PC-9 (cell line): Measurements from ENCODE around the gene NPHS1. TPM values are rescaled to one million over a fixed set of nuclear protein-coding genes. Genes with fewer than 3 reads are reported as not detected.
"Not testable (repeated sequence)": the region's sequence is repeated elsewhere in the genome, so short reads cannot be mapped to it uniquely, and the experiment has no call there.

ENCODE experiments used
- BruUV-seq: library from RNA; stranded (reverse); fragments of 400-500 nt; replicated peaks from 2 replicates; lab custom pipeline; 2021; lab: Mats Ljungman, UMichigan
- CTCF ChIA-PET: fragments of 300-600 bp; sonication (Branson Sonifier 250); formaldehyde crosslinking; loops from one replicate; lab custom pipeline; 2022; ENCODE audit warnings: antibody characterized with exemption; lab: Charles Lee
- POLR2A ChIA-PET: fragments of 300-600 bp; sonication (Branson Sonifier 250); formaldehyde crosslinking; loops from one replicate; lab custom pipeline; 2022; ENCODE audit warnings: antibody characterized with exemption; ENCODE audit not compliant: unreplicated experiment; lab: Charles Lee
- DNase-seq, 2 experiments: peaks; one replicate each; pipeline versions ENCODE4 v3.0.0 to v3.0.0-alpha.2; 2015 to 2022; ENCODE audit warnings: mixed read lengths in 1 of 2
- H2AFZ ChIP-seq: fragments of 200-600 bp; sonication (generic); 2 replicates; pipeline ENCODE4 v1.8.1; 2017; ENCODE audit warnings: antibody characterized with exemption
- H3F3A ChIP-seq: fragments of 200-600 bp; sonication (generic); 2 replicates; pipeline ENCODE4 v1.8.1; 2017; ENCODE audit warnings: antibody characterized with exemption, mild to moderate bottlenecking, low read depth; ENCODE audit not compliant: insufficient read depth
- H3K27ac ChIP-seq: fragments of 200-600 bp; sonication (generic); 2 replicates; pipeline ENCODE4 v1.6.1; 2016; ENCODE audit warnings: mixed run types
- H3K27me3 ChIP-seq: fragments of 200-600 bp; sonication (generic); 2 replicates; pipeline ENCODE4 v1.6.1; 2016; ENCODE audit warnings: low read depth, mixed run types; ENCODE audit not compliant: insufficient read depth
- H3K36me3 ChIP-seq: fragments of 200-600 bp; sonication (generic); 2 replicates; pipeline ENCODE4 v1.6.1; 2016; ENCODE audit warnings: low read depth, mixed run types
- H3K4me1 ChIP-seq: fragments of 200-600 bp; sonication (generic); replicated peaks from 2 replicates; pipeline ENCODE4 v1.6.1; 2016; ENCODE audit warnings: mixed run types; ENCODE audit not compliant: insufficient read depth
- H3K4me2 ChIP-seq: fragments of 200-600 bp; sonication (generic); 2 replicates; pipeline ENCODE4 v1.6.1; 2017; ENCODE audit warnings: mixed run types
- H3K4me3 ChIP-seq: fragments of 200-600 bp; sonication (generic); 2 replicates; pipeline ENCODE4 v1.6.1; 2016; ENCODE audit warnings: mixed run types
- H3K79me2 ChIP-seq: fragments of 200-600 bp; sonication (generic); 2 replicates; pipeline ENCODE4 v1.6.1; 2017; ENCODE audit warnings: low read depth, mixed run types
- H3K9me2 ChIP-seq: fragments of 200-600 bp; sonication (generic); 2 replicates; pipeline ENCODE4 v1.8.1; 2017; ENCODE audit warnings: mild to moderate bottlenecking; ENCODE audit not compliant: insufficient read depth
- H3K9me3 ChIP-seq: fragments of 200-600 bp; sonication (generic); 2 replicates; pipeline ENCODE4 v1.8.1; 2016; ENCODE audit warnings: low read depth; ENCODE audit not compliant: insufficient read depth
- H4K20me1 ChIP-seq: fragments of 200-600 bp; sonication (generic); 2 replicates; pipeline ENCODE4 v1.8.1; 2017; ENCODE audit not compliant: insufficient read depth
- CTCF ChIP-seq: fragments of 200-600 bp; sonication (generic); conservative IDR thresholded peaks from 2 replicates; pipeline ENCODE4 v1.6.1; 2017; ENCODE audit warnings: mixed run types, antibody characterized with exemption, mild to moderate bottlenecking, moderate library complexity
- EZH2 ChIP-seq: fragments of 200-600 bp; sonication (generic); IDR thresholded peaks from 2 replicates; pipeline ENCODE4 v1.8.0; 2017; ENCODE audit warnings: antibody characterized with exemption, low read depth
- intact Hi-C: fragments of 100-400 bp; cut with micrococcal nuclease; formaldehyde crosslinking; loops from one replicate; pipeline ENCODE4 v1.10.0; 2022; ENCODE audit not compliant: unreplicated experiment
- total RNA-seq: library from RNA; stranded (reverse); gene quantifications from 2 replicates; pipeline ENCODE4 v1.2.3, GENCODE V29; 2021

NPHS1 gene
- total RNA-seq, 1 experiment from 2014 or later: not detected

GRCh38 chr19:35871611-35872010 is 19.3 kb upstream of the NPHS1 start:
- H4K20me1 ChIP-seq: no peaks in the 10 kb centered on the region
- no peaks in the 10 kb centered on the region for H3K9me3 ChIP-seq
- H2AFZ ChIP-seq: no peak overlapping the region
- CTCF ChIA-PET: no interaction called here
- no TSS peak for BruUV-seq
- H3K4me2 ChIP-seq: no peak overlapping the region
- DNase-seq: no peak
- no peaks in the 10 kb centered on the region for H3K9me2 ChIP-seq
- H3K4me1 ChIP-seq: no peaks in the 10 kb centered on the region
- H3F3A ChIP-seq: no peaks in the 10 kb centered on the region
- H3K27ac ChIP-seq: no peak overlapping the region
- POLR2A ChIA-PET: no interaction called here
- intact Hi-C loops: no loop called here
- no peaks in the 10 kb centered on the region for H3K36me3 ChIP-seq
- H3K79me2 ChIP-seq: no peaks in the 10 kb centered on the region
- no peak overlapping the region for H3K4me3 ChIP-seq
- TF ChIP-seq EZH2 (no peak), CTCF (no peak)
- peaks cover 50% of the 10 kb centered on the region for H3K27me3 ChIP-seq

GRCh38 chr19:35870798-35871197 is 18.5 kb upstream of the NPHS1 start:
- Histone ChIP-seq H3K4me1 (no peaks in the 10 kb centered on the region), H3K9me3 (no peaks in the 10 kb centered on the region), H2AFZ (no peak overlapping the region), H3K79me2 (no peaks in the 10 kb centered on the region), H3F3A (no peaks in the 10 kb centered on the region), H3K4me2 (no peak overlapping the region), H4K20me1 (no peaks in the 10 kb centered on the region), H3K36me3 (no peaks in the 10 kb centered on the region), H3K27ac (no peak overlapping the region), H3K4me3 (no peak overlapping the region), H3K27me3 (peaks cover 50% of the 10 kb centered on the region), H3K9me2 (no peaks in the 10 kb centered on the region)
- no peak for TF ChIP-seq EZH2
- no peak for TF ChIP-seq CTCF
- no peak for DNase-seq
- intact Hi-C loops: no loop called here
- no TSS peak for BruUV-seq
- POLR2A ChIA-PET: interaction anchor here (0.6 kb wide), 1 partner anchor 215 kb away, joined by 3 read pairs; no protein-coding TSS in a partner anchor
- CTCF ChIA-PET: no interaction called here

- peaks cover 52% of the 10 kb centered on the region for H3K27me3 ChIP-seq
- H3K4me1 ChIP-seq, POLR2A ChIA-PET, H3K9me3 ChIP-seq, H3K36me3 ChIP-seq, H3K4me2 ChIP-seq, H3K9me2 ChIP-seq, H2AFZ ChIP-seq, BruUV-seq, intact Hi-C loops, H3K79me2 ChIP-seq, H3K27ac ChIP-seq, H3F3A ChIP-seq, DNase-seq, CTCF ChIA-PET, H4K20me1 ChIP-seq, H3K4me3 ChIP-seq: not testable (repeated sequence)
These were observed 17.9 kb upstream of the NPHS1 start for GRCh38 chr19:35870124-35870736.
